Muscle of arm (tissue), 12 donors: ENCODE data around the gene NXF3. TPM values are rescaled to one million over a fixed set of nuclear protein-coding genes. Genes with fewer than 3 reads are reported as not detected.
"Not testable (repeated sequence)": the region's sequence is repeated elsewhere in the genome, so short reads cannot be mapped to it uniquely, and the experiment has no call there.

Experiments
- DNase-seq: peaks from one replicate; pipeline ENCODE4 v3.0.0-alpha.2; 2013
- polyA plus RNA-seq, 12 donors: library from polyadenylated mRNA; unstranded; fragments of 120-200 nt; gene quantifications; one replicate each; pipeline ENCODE4 v1.2.1, GENCODE V29; 2013; ENCODE audit not compliant: insufficient read length in 12 of 12

NXF3 gene
- polyA plus RNA-seq, 12 donors, result 0.18 to 1.0 (median 0.40) TPM; not detected in 8

- no peak for DNase-seq
Observed at GRCh38 chrX:103056902-103057301, 36.0 kb downstream of the NXF3 start.

- no peak for DNase-seq
Observed at GRCh38 chrX:103052625-103053024, 40.3 kb downstream of the NXF3 start.

- DNase-seq, result no peak
Observed at GRCh38 chrX:103051260-103051789, 41.6 kb downstream of the NXF3 start.

- not testable (repeated sequence) for DNase-seq
Observed at GRCh38 chrX:103033371-103033770, 59.6 kb downstream of the NXF3 start.

Other genes starting within 250 kb of the NXF3 start
- gene RAB40AL, start 155.9 kb downstream of the NXF3 start, polyA plus RNA-seq, result under 1 TPM in 1 of 12 donors, not detected in 11; 0.35 TPM
- 10 to 100 TPM in 1 of 12 donors, 1 to 10 TPM in 8, under 1 TPM in 2, not detected in 1; 0.21 to 19.2 (median 2.0) TPM for gene BEX1, start 29.0 kb downstream of the NXF3 start, polyA plus RNA-seq
- 10 to 100 TPM in 11 of 12 donors, not detected in 1; 32.1 to 86.9 (median 47.3) TPM for gene BEX4, start 122.0 kb upstream of the NXF3 start, polyA plus RNA-seq
- 100 to 1,000 TPM in 10 of 12 donors, 10 to 100 TPM in 1, not detected in 1; 93.3 to 180 (median 140) TPM for gene TCEAL8, start 162.0 kb upstream of the NXF3 start, polyA plus RNA-seq
- 10 to 100 TPM in 2 of 12 donors, 1 to 10 TPM in 9, not detected in 1; 4.0 to 19.8 (median 6.1) TPM for gene TCEAL5, start 183.6 kb upstream of the NXF3 start, polyA plus RNA-seq
- 10 to 100 TPM in 11 of 12 donors, not detected in 1; 26.5 to 76.0 (median 36.4) TPM for gene BEX2, start 217.8 kb upstream of the NXF3 start, polyA plus RNA-seq
- 100 to 1,000 TPM in 11 of 12 donors, not detected in 1; 151 to 504 (median 303) TPM for gene TCEAL7, start 237.1 kb upstream of the NXF3 start, polyA plus RNA-seq